ENCODE data around the gene SNX25.

SNX25 gene

GRCh38 chr4:185287031-185287430 is 77.6 kb downstream of the SNX25 start:
- Histone ChIP-seq H3K4me2 (no peak overlapping the region), H3K27me3 (ENCODE audit: insufficient read depth, low read depth) (no peaks in the 10 kb centered on the region), H3K4me1 (ENCODE audit: low read depth, poor library complexity, severe bottlenecking) (no peaks in the 10 kb centered on the region), H3K36me3 (ENCODE audit: insufficient read depth) (no peaks in the 10 kb centered on the region), H2AFZ (ENCODE audit: low read depth) (no peak overlapping the region), H3K79me2 (ENCODE audit: insufficient read depth, low read depth) (no peaks in the 10 kb centered on the region), H3K27ac (no peak overlapping the region), H3K4me3 (IDR thresholded peaks at IDR 0.05; ENCODE audit: insufficient read depth, low read depth, low read length) (no peak overlapping the region), H3K9ac (no peak overlapping the region), H4K20me1 (ENCODE audit: insufficient read depth) (no peaks in the 10 kb centered on the region)
- no peak for TF ChIP-seq CTCF (conservative IDR thresholded peaks at IDR 0.05; ENCODE audit: low read depth, low read length)

- no peak overlapping the region for H3K9ac ChIP-seq
- H3K79me2 ChIP-seq (ENCODE audit: insufficient read depth, low read depth): no peaks in the 10 kb centered on the region
- H3K27ac ChIP-seq: no peak overlapping the region
- TF ChIP-seq CTCF (conservative IDR thresholded peaks at IDR 0.05; ENCODE audit: low read depth, low read length): no peak
- H3K36me3 ChIP-seq (ENCODE audit: insufficient read depth): no peaks in the 10 kb centered on the region
- H3K27me3 ChIP-seq (ENCODE audit: insufficient read depth, low read depth): no peaks in the 10 kb centered on the region
- no peaks in the 10 kb centered on the region for H4K20me1 ChIP-seq (ENCODE audit: insufficient read depth)
- no peaks in the 10 kb centered on the region for H3K4me1 ChIP-seq (ENCODE audit: low read depth, poor library complexity, severe bottlenecking)
- H3K4me2 ChIP-seq: no peak overlapping the region
- no peak overlapping the region for H2AFZ ChIP-seq (ENCODE audit: low read depth)
- H3K4me3 ChIP-seq (IDR thresholded peaks at IDR 0.05; ENCODE audit: insufficient read depth, low read depth, low read length): no peak overlapping the region
Measured at GRCh38 chr4:185290018-185290607, 80.7 kb downstream of the SNX25 start.

- no peak overlapping the region for H3K4me3 ChIP-seq (IDR thresholded peaks at IDR 0.05; ENCODE audit: insufficient read depth, low read depth, low read length)
- no peaks in the 10 kb centered on the region for H3K27me3 ChIP-seq (ENCODE audit: insufficient read depth, low read depth)
- H3K79me2 ChIP-seq (ENCODE audit: insufficient read depth, low read depth): no peaks in the 10 kb centered on the region
- TF ChIP-seq CTCF (conservative IDR thresholded peaks at IDR 0.05; ENCODE audit: low read depth, low read length): no peak
- no peaks in the 10 kb centered on the region for H4K20me1 ChIP-seq (ENCODE audit: insufficient read depth)
- no peaks in the 10 kb centered on the region for H3K4me1 ChIP-seq (ENCODE audit: low read depth, poor library complexity, severe bottlenecking)
- no peak overlapping the region for H2AFZ ChIP-seq (ENCODE audit: low read depth)
- H3K36me3 ChIP-seq (ENCODE audit: insufficient read depth): no peaks in the 10 kb centered on the region
- no peak overlapping the region for H3K4me2 ChIP-seq
- no peak overlapping the region for H3K27ac ChIP-seq
- H3K9ac ChIP-seq: no peak overlapping the region
Measured at GRCh38 chr4:185290656-185291055, 81.3 kb downstream of the SNX25 start.

- Histone ChIP-seq H3K27ac (no peak overlapping the region), H3K36me3 (ENCODE audit: insufficient read depth) (no peaks in the 10 kb centered on the region), H3K4me3 (IDR thresholded peaks at IDR 0.05; ENCODE audit: insufficient read depth, low read depth, low read length) (no peak overlapping the region), H3K9ac (no peak overlapping the region), H3K4me1 (ENCODE audit: low read depth, poor library complexity, severe bottlenecking) (peaks cover 12% of the 10 kb centered on the region), H4K20me1 (ENCODE audit: insufficient read depth) (no peaks in the 10 kb centered on the region), H3K27me3 (ENCODE audit: insufficient read depth, low read depth) (no peaks in the 10 kb centered on the region), H3K79me2 (ENCODE audit: insufficient read depth, low read depth) (no peaks in the 10 kb centered on the region), H2AFZ (ENCODE audit: low read depth) (no peak overlapping the region), H3K4me2 (no peak overlapping the region)
- TF ChIP-seq CTCF (conservative IDR thresholded peaks at IDR 0.05; ENCODE audit: low read depth, low read length): no peak
Measured at GRCh38 chr4:185293202-185293601, 83.8 kb downstream of the SNX25 start.

Measured in KMS-11 (cell line).